Renal cortex interstitium (tissue), 11 donors: ENCODE results near the gene FBXW11. TPM values are rescaled to one million over a fixed set of nuclear protein-coding genes. Genes with fewer than 3 reads are reported as not detected.
"Not testable (repeated sequence)": the region's sequence is repeated elsewhere in the genome, so short reads cannot be mapped to it uniquely, and the experiment has no call there.

ENCODE experiments used
- DNase-seq, 11 donors: peaks; one replicate each; pipeline ENCODE4 v3.0.0-alpha.2; 2013; ENCODE audit warnings: low read depth in 9 of 11, low spot score in 4 of 11; ENCODE audit errors: extremely low read depth in 1 of 11
- polyA plus RNA-seq, 3 donors: library from polyadenylated mRNA; unstranded; fragments of 120-200 nt; gene quantifications; one replicate each; pipeline ENCODE4 v1.2.1, GENCODE V29; 2013; ENCODE audit not compliant: insufficient read length in 3 of 3

Gene FBXW11
- polyA plus RNA-seq, 3 donors = 52.0 to 58.2 (median 54.7) TPM

DNA sequence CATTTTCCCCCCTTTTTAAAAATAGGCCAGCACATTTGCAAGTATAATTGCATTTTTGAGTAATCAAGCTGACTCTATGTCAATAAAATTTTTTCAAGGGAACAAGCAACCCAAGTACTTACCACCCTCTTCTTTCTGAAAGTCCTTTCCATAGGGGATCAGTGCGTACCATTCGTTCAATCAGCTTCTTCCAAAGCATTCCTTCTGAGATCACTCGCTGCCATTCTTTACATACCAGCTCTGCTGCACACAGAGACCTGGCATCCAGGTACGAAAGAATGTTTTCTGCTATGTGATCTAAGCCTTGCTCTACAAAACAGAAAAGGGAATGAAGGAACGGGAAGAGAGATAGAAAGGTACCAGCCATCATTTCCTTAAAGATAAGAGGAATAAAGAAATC is 106.6 kb downstream of the FBXW11 start:
- no peak for DNase-seq

DNA sequence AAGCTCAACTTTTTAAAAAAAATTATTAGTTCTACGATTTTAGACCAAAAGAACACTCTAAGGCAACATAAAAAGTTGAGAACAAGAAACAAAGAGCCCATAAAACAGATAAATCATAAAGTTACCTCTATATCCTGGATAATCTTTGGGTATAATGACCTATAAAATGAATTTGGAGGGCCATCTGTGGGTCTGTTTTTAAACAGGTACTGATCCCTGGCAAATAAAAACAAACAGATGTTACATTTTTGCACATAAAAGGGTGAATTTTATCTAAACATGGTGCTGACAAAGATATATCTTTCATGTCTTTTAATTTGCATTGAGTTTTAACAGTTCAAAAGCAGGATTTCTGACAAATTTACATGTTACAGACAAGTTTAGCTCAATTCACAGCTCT is 107.6 kb downstream of the FBXW11 start:
- no peak for DNase-seq

DNA sequence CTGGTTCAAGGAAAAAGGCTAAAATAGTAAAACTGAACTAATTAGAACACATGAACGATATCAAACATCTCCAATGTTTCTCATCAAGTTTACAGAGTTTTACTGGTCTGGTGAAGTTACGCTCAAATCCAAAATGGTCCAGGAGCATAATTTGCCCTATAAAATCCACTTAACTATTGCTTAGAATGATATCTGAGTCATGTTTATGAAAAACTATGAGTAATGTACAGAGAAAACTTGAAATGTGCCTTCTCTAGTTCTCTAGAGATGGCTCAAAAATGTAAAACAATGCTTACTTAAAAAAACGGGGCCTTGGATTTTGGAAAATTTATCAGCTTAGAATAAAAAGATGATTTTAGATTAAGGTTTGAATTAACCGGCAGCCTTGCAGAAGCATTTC is 108.1 kb downstream of the FBXW11 start:
- no peak for DNase-seq

DNA sequence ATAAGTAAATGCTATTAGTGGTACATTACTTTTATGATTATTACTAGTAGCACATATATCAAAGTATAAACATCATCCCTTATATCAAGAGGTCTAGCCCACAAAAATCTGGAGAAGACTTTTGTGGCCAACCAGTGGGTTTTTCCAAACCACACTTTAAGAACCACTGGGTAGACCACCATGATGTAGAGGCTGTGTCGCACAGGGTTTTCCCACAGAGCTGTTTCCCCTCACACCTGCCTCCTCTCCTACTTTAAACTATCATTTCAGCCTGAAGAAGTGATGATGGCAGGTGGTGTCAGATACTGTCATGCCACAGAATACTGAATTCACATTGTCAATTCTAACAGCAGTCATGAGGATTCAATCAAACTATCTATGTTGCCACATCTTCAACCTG is 109.2 kb downstream of the FBXW11 start:
- DNase-seq = no peak

DNA sequence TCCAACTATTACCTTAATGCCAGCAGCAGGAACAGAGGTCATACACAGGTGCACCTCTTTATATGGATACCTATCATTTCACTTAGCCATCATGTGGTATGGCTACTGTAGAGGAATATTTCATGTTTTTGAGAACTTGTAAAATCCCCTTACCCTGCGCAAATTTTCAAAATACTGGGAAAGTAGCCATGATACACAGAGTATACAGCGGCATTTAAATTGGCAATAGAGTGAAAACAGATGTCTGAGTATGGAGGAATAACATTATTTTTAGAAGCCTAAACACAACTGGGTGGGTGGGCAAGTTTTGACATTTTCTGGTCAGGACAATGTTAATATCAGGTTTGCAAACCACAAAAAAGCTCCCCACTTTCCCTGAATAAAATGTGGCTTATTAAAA is 111.4 kb downstream of the FBXW11 start:
- DNase-seq = no peak

DNA sequence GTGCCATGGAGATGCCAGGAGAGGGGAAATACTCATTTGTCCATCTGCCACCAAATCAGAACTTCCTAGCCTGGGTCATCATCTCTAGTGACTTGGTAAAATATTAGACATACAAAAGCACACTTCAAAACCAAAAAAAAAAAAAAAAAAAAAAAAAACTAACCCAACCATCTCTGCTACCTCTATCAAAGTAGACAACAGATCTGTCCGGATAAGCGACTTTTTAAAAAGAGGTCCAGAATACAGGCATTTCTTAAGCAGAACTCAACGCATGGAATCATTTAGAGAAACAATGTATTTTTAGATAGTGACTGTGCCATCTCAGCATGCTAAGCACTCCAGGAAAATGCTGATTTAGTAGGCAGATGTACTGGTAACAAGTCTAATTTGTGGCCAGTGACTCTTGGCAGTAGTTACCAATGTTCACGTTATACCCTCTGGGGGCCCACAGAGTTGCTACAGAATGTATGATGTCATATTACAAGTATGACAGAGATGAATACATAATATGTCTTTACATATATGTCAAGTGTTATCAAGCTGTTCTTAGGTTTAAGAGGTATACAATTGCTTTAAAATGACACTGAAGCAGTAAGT is 113.0 kb downstream of the FBXW11 start:
- DNase-seq = no peak

DNA sequence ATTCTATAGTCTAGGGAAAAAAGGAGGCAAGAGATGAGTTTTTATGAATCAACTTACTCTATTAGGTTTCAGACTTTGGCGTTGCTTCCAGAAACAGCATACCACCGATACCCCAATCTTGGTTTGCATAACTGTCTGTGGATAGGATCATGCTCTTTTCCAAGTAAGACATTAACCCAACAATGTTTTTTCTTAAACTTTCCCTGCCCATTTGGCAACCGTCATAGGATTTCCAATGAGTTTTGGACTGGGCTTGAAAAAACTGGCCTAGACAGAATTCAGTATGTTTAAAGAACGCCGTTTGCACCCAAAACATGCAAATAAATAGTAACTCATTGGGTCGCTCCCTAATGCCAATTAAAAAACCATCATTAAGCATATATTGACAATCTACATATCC is 114.8 kb downstream of the FBXW11 start:
- no peak for DNase-seq

DNA sequence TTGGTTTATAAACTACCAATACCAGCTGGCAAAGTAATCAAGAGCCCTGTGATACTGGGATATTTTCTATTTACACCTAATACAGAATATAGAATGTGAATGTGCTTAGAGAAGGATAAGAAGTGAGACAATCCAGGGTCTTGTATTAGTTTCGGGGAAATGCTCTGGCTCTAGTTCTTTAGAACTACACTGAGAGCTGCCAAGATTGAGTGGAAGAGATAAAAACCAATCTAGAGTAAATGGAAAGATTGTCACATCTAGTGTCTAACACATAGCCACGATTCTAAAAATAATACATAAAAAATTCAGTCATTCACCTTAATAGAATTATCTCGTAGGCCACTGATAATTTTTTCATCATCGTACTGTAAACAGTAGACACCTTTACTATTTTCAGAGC is 115.3 kb downstream of the FBXW11 start:
- no peak for DNase-seq

DNA sequence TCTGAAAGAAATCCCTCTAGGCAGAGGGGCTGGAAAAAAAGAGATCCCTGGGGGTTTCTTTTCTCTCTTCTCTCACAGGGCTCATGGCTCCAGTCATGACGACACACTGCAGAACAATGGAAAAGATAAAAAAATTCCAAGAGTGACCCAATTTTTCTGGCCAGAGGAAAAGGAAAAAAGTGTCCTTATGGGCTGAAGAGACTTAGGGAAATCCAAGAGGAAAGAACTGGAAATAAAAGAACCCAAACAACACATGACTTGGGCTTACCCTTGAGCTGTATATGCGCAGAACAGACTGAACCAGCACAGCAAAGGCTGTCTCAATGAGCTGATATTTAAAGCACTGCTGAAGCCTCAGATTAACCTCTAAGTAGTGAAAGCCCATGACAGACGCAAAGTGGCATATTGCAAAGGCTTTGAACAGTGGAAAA is 118.4 kb downstream of the FBXW11 start:
- DNase-seq = no peak

DNA sequence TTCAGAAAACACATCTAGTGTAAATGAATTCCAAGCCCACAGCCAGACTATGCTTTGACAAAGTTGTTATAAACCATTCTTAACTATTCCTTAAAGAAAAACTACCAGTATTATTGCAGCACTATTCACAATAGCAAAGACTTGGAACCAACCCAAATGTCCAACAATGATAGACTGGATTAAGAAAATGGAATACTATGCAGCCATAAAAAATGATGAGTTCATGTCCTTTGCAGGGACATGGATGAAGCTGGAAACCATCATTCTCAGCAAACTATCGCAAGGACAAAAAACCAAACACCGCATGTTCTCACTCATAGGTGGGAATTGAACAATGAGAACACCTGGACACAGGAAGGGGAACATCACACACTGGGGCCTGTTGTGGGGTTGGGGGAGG is 120.4 kb downstream of the FBXW11 start:
- DNase-seq = not testable (repeated sequence)

DNA sequence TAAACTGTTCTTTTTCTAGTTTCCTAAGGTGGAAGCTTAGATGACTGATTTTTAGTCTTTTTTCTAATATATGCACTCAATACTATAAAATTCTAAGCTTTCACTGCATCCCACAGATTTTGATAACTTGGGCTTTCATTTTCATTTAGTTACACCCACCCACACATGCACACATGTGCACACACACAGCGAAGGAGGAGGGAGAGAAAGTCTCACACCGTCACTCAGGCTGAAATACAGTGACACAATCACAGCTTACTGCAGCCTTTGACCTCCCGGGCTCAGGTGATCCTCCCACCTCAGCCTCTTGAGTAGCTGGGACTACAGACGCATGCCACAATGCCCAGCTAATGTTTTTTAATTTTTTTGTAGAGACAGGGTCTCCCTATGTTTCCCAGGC is 124.3 kb downstream of the FBXW11 start:
- no peak for DNase-seq

DNA sequence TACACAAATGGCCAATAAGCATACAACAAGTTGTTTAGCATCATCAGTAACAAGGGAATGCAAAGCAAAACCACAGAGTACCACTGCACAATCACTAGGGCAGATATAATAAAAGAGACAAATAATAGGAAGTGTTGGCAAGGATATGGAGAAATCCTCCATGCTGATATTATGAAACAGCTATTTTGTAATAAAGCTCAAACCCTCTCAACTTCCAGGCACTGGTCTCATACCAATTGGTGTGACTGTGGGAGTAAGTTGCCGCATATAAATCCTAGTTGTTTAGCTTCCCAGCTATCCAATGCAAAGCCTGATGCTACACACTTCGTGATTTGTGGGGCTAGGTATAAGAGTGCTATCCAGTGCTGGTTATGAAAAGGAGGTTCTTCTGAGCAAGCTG is 132.2 kb downstream of the FBXW11 start:
- DNase-seq = no peak

DNA sequence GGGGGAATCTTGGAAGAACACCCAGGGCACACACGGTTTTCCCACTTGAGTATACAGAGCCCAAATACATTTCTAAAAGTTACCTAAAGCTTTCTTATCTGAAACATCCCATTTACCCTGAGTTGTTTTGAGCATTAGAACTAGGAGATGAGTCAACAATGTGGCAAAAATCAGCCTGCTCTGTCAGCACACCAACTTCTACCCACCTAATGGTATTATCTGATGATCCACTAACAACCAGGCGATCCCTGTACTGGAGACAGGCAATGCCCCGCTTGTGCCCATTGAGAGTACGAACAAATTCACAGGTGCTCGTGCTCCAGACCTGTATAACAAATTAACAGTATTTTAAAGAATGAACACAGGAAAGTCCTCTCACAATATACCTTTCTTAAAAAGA is 133.8 kb downstream of the FBXW11 start:
- DNase-seq = no peak

DNA sequence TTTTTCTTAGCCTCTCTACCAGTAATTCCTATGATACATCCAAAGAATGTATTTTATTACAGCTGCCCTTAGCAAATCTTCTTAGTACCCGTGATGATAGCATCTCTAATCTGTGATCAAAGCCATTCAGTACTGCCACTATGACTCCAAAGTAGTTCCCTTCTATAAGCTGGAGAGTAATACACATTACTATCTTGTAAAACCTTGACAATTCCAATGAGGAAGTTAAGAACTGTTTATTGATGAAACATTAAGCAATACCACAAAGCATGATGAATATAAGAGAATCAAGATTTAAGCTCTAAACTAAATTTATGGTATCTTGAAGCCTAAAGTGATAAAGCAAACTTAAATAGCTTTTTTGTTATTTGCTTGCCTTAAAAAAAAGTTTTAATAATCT is 134.7 kb downstream of the FBXW11 start:
- DNase-seq = no peak

DNA sequence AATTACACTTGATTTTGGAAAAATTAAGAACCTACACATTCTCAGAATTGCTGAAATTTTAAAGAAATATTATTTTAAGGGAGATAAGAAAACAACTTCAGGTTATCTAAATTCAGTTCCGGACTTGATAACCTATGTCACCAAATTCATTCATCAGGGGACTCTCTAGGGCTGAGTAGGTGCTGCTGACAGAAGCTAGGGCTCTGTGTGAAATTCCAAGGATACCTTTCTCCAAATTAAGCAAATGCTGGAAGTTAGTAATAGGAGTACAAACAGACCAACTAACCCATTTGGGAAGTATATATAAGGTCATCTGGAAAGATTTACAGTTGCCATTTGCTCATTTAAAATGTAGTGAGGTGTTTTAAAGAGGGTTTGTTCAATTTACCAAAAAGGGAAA is 136.5 kb downstream of the FBXW11 start:
- DNase-seq = no peak

DNA sequence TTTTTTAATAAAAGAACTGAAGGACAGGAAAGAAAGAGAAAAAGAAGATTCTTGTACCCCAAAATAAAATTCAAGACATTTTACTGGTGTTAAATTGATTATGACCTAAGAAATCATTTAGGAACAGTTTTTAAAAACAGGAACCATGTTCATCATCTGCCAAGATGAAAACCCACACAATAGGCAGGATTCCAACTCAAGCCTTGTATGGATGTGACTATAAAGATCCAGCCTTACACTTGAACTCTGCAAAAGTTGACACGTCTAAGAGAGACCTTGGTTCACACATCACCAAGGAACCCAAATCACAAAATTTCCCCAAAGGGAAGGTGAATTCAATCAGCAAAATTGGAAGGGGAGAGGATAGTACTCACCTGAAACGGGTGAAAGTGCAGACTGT is 138.2 kb downstream of the FBXW11 start:
- DNase-seq = no peak

DNA sequence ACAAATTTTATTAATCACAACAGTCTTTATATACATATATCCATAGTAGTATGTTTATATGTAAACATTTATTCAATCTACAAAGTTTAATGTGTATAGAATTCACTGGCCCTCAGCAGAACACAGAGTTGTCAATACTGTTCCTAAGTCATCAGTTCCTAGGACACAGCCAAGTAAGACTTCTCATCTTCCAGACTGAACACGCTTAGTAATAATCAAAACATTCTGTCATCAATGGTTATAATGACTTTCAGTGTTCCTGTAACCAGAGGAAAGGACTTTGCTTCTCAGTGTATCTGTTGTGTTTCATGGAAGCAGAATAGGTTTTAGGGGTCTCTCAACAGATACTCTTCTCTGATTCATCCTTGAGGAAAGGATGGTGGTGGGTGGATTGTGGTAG is 138.7 kb downstream of the FBXW11 start:
- no peak for DNase-seq

DNA sequence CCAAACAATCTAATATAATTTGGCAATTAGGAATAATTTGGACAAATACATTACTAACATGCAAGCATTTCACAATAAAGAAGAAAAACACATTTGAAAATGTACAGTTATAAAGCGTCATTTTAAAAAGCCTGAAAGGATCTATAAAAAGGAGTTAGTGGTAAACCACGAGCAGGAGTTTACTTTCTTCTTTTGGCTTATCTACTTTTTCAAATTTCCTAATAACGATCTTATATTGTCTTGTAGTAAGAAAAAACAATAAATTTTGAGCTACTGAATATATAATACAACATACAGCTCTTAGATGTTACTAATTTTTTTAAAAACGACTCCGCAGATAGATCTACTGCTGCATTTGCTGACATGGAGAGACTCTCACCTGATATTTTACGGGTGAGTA is 141.0 kb downstream of the FBXW11 start:
- DNase-seq = no peak

DNA sequence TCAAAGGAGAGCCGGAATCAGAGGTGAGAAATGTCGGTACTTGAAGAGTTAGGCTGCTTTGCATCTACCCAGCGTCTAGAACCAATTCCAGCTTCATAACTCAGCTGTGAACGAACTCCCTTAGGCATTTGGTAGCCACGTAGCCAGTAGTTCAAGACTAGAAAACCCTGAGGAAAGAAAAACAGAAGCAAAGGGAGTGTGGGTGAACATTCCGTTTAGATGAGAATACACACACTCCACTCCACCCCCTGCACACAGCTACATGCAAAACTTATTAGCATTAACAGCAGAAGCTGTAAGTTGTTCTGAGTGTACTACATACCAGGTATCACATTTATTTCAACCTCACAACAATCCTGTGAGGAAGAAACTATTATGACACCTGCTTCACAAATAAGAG is 142.5 kb downstream of the FBXW11 start:
- DNase-seq = no peak

DNA sequence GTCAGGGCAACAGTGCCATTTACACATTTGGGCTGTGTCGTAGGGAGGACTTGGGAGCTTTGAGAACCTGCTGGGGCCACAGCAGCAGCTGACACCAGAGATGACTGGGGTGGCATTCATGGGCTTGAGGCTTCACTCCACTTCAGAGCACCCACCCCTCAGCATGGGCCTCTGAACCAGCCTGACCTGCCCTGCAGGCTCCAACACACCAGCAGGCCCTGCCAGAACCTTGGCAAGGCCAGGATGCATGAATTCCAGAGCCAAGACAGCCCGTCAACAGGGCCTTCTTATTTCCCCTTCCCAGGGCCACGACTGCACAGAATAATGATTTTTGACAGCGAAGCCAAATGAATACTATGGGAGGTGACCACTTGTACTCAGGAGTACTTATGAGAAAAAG is 143.8 kb downstream of the FBXW11 start:
- DNase-seq = no peak

DNA sequence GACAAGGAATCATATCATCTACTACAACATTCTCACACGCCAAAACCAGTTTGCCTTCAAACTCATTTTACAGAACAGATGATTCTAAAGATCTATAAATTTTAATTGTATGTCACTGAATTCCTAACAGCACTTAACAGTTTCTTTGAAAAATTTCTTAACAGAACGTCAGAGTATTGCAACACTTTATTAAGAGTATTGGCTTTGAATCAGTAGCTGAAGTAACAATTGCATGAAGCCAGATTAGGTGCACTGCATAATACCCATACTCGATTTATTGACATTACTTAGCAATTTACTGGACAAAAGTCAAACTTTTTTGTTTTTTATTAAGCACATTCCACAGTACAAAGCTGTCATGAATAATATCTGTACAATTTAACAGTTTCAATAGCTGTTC is 145.1 kb downstream of the FBXW11 start:
- DNase-seq = no peak

DNA sequence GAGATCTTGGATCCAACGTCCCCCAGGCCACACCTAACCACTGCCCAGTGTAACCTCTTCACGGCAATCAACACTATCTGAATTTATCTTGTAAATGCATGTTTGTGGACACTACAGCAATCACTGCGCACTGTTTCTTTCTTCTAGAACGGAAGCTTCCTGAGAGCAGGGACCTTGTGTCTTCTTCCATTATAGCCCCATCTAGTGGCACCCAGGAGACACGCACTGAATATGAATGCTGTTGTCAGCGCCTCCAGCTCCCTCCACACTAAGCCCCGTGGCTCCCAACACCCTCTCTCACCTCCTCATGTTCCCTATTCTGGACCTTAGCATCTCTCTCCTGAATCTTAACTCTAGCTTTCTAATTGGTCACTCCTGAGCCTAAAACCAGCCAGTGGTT is 148.1 kb downstream of the FBXW11 start:
- no peak for DNase-seq
